Endometrial microvascular endothelial cells (primary cell): ENCODE data around the gene ARRB2. TPM values are rescaled to one million over a fixed set of nuclear protein-coding genes. Genes with fewer than 3 reads are reported as not detected.

Experiments
- in situ Hi-C: cut with HindIII; loops from 2 replicates; pipeline ENCODE4 v1.10.0; 2017; ENCODE audit warnings: low sequenced_read_pairs, low pct_unique_long_range_greater_than_20kb; ENCODE audit errors: inconsistent ontology term
- total RNA-seq: library from RNA; depleted of rRNA; stranded (reverse); fragments of >200 nt; gene quantifications from one replicate; pipeline ENCODE4 v1.2.3, GENCODE V29; 2015; ENCODE audit errors: inconsistent ontology term

Gene ARRB2
- total RNA-seq, 1 donor from 2014 or later: 8.5 TPM

- in situ Hi-C loops: no loop called here
Measured at GRCh38 chr17:4721203-4722135, 11.0 kb downstream of the ARRB2 start.

GRCh38 chr17:4722678-4723240, 12.3 kb downstream of the ARRB2 start:
- in situ Hi-C loops: no loop called here

- in situ Hi-C loops: no loop called here
Measured at GRCh38 chr17:4724650-4725049, 14.2 kb downstream of the ARRB2 start.

GRCh38 chr17:4725646-4726310, 15.3 kb downstream of the ARRB2 start:
- in situ Hi-C loops: no loop called here

- in situ Hi-C loops: no loop called here
Measured at GRCh38 chr17:4728124-4728523, 17.7 kb downstream of the ARRB2 start.

GRCh38 chr17:4733073-4733531, 22.7 kb downstream of the ARRB2 start:
- in situ Hi-C loops: no loop called here

GRCh38 chr17:4734857-4735475, 24.5 kb downstream of the ARRB2 start:
- in situ Hi-C loops: no loop called here

GRCh38 chr17:4735876-4736651, 25.6 kb downstream of the ARRB2 start:
- in situ Hi-C loops: no loop called here

GRCh38 chr17:4738136-4739121, 28.0 kb downstream of the ARRB2 start:
- in situ Hi-C loops: no loop called here

- in situ Hi-C loops: no loop called here
Measured at GRCh38 chr17:4739122-4740024, 28.9 kb downstream of the ARRB2 start, which contains the start of the genes CXCL16 and ZMYND15. TSS of gene CXCL16 (minus strand) at chr17:4739928. CDS start at chr17:4739339, 589 bp downstream. TSS of gene ZMYND15 (plus strand) at chr17:4739833. CDS start at chr17:4740549, 716 bp downstream.

GRCh38 chr17:4740025-4740351, 29.6 kb downstream of the ARRB2 start:
- in situ Hi-C loops: no loop called here

GRCh38 chr17:4740584-4740983, 30.2 kb downstream of the ARRB2 start:
- in situ Hi-C loops: no loop called here

GRCh38 chr17:4741544-4741943, 31.1 kb downstream of the ARRB2 start:
- in situ Hi-C loops: no loop called here

- in situ Hi-C loops: no loop called here
Measured at GRCh38 chr17:4742133-4742532, 31.7 kb downstream of the ARRB2 start.

- in situ Hi-C loops: no loop called here
Measured at GRCh38 chr17:4742629-4743028, 32.2 kb downstream of the ARRB2 start.

- in situ Hi-C loops: no loop called here
Measured at GRCh38 chr17:4743216-4743615, 32.8 kb downstream of the ARRB2 start.
